ENCODE results near the gene TBL1XR1. TPM values are rescaled to one million over a fixed set of nuclear protein-coding genes. Genes with fewer than 3 reads are reported as not detected.

Gene TBL1XR1
- total and polyA plus RNA-seq, 2 donors (not counting 3 experiments of a cell fraction or from before 2014, with no cell fraction given), result 26.9 to 146 TPM

- H3K79me2 ChIP-seq (ENCODE audit: control insufficient read depth, insufficient read depth, low read length), result peaks cover 64% of the 10 kb centered on the region
- CTCF ChIA-PET, result no interaction called here
- dilution Hi-C loops (cut with MboI; ENCODE audit: extremely low pct_ligation_motif_present, low sequenced_read_pairs), result no loop called here
Observed at GRCh38 chr3:177062052-177062732, 135.1 kb downstream of the TBL1XR1 start.

GRCh38 chr3:177061369-177061768, 135.9 kb downstream of the TBL1XR1 start:
- no TSS peak for BruUV-seq (replicated peaks)
- POLR2A ChIA-PET, result no interaction called here
- FAIRE-seq, result no peak

More at GRCh38 chr3:177062052-177062732, 135.1 kb downstream of the TBL1XR1 start:
- no peak overlapping the region for H2AFZ ChIP-seq (ENCODE audit: low read depth, low read length)
- no peak overlapping the region for H3K4me3 ChIP-seq (replicated peaks in 1 of 3; ENCODE audit: insufficient read depth in 1 of 3, low read depth in 1 of 3, low read length in 3 of 3)
- POLR2A ChIA-PET, result no interaction called here
- no peaks in the 10 kb centered on the region for H3K9me1 ChIP-seq (replicated peaks; ENCODE audit: control insufficient read depth, extremely low read depth, insufficient read depth, low read length)
- intact Hi-C loops (cut with micrococcal nuclease), result no loop called here
- no TSS peak for BruUV-seq (replicated peaks)
- no peaks in the 10 kb centered on the region for H3K36me3 ChIP-seq (ENCODE audit: control insufficient read depth in 2 of 2, extremely low read depth in 1 of 2, insufficient read depth in 2 of 2, low read length in 2 of 2)
- TF ChIP-seq JUN (IDR thresholded peaks at IDR 0.05; ENCODE audit: borderline replicate concordance, insufficient read depth, insufficient read length, low read depth) (no peak), FOS (IDR thresholded peaks at IDR 0.05; ENCODE audit: borderline replicate concordance, insufficient read depth, low read length) (no peak), GATA2 (IDR thresholded peaks at IDR 0.05; ENCODE audit: insufficient read depth, insufficient read length, low read depth, low read length) (peak; percentile 38)
- no peak for FAIRE-seq
- H3K4me2 ChIP-seq (ENCODE audit: insufficient read depth, low read length), result peak overlapping the region; percentile 22
- H3K4me1 ChIP-seq (ENCODE audit: control insufficient read depth, extremely low read depth, insufficient read depth, low read length), result peaks cover 13% of the 10 kb centered on the region
- no peak overlapping the region for H3K9ac ChIP-seq (replicated peaks; ENCODE audit: extremely low read depth, insufficient read depth, low read length)
- H3K27ac ChIP-seq (ENCODE audit: insufficient read depth, low read depth, low read length), result no peak overlapping the region
- no peaks in the 10 kb centered on the region for H3K27me3 ChIP-seq (ENCODE audit: control insufficient read depth in 2 of 2, insufficient read depth in 2 of 2, low read length in 2 of 2)
- peaks cover 8% of the 10 kb centered on the region for H4K20me1 ChIP-seq (replicated peaks; ENCODE audit: control insufficient read depth, extremely low read depth, insufficient read depth, low read length)
- DNase-seq (ENCODE audit: low read depth, low spot score), result peak; percentile 77
- H3K9me3 ChIP-seq (replicated peaks; ENCODE audit: control insufficient read depth, insufficient read depth, low read length), result no peaks in the 10 kb centered on the region

More at GRCh38 chr3:177061369-177061768, 135.9 kb downstream of the TBL1XR1 start:
- Histone ChIP-seq H3K27ac (ENCODE audit: insufficient read depth, low read depth, low read length) (no peak overlapping the region), H3K4me3 (replicated peaks in 1 of 3; ENCODE audit: insufficient read depth in 1 of 3, low read depth in 1 of 3, low read length in 3 of 3) (no peak overlapping the region), H3K9me1 (replicated peaks; ENCODE audit: control insufficient read depth, extremely low read depth, insufficient read depth, low read length) (no peaks in the 10 kb centered on the region), H4K20me1 (replicated peaks; ENCODE audit: control insufficient read depth, extremely low read depth, insufficient read depth, low read length) (peaks cover 2% of the 10 kb centered on the region), H3K9me3 (replicated peaks; ENCODE audit: control insufficient read depth, insufficient read depth, low read length) (no peaks in the 10 kb centered on the region), H3K36me3 (ENCODE audit: control insufficient read depth in 2 of 2, extremely low read depth in 1 of 2, insufficient read depth in 2 of 2, low read length in 2 of 2) (no peaks in the 10 kb centered on the region), H3K4me1 (ENCODE audit: control insufficient read depth, extremely low read depth, insufficient read depth, low read length) (peaks cover 13% of the 10 kb centered on the region), H3K4me2 (ENCODE audit: insufficient read depth, low read length) (no peak overlapping the region), H3K27me3 (ENCODE audit: control insufficient read depth in 2 of 2, insufficient read depth in 2 of 2, low read length in 2 of 2) (no peaks in the 10 kb centered on the region), H2AFZ (ENCODE audit: low read depth, low read length) (no peak overlapping the region), H3K79me2 (ENCODE audit: control insufficient read depth, insufficient read depth, low read length) (peaks cover 63% of the 10 kb centered on the region), H3K9ac (replicated peaks; ENCODE audit: extremely low read depth, insufficient read depth, low read length) (no peak overlapping the region)
- CTCF ChIA-PET, result no interaction called here
- dilution Hi-C loops (cut with MboI; ENCODE audit: extremely low pct_ligation_motif_present, low sequenced_read_pairs) (no loop called here), intact Hi-C loops (cut with micrococcal nuclease) (no loop called here)
- DNase-seq (ENCODE audit: low read depth, low spot score), result no peak
- TF ChIP-seq EZH2 (IDR thresholded peaks at IDR 0.05; ENCODE audit: borderline replicate concordance, low read depth, low read length, severe bottlenecking), result no peak
- no peak for TF ChIP-seq FOS (IDR thresholded peaks at IDR 0.05; ENCODE audit: borderline replicate concordance, insufficient read depth, low read length)
- TF ChIP-seq GATA2 (IDR thresholded peaks at IDR 0.05; ENCODE audit: insufficient read depth, insufficient read length, low read depth, low read length), result no peak
- TF ChIP-seq POLR2AphosphoS5 (IDR thresholded peaks at IDR 0.05; ENCODE audit: insufficient read depth, low read depth, low read length), result no peak

Measured in endothelial cell of umbilical vein (primary cell).